Prostate gland (tissue), 2 donors: ENCODE measurements around the gene THBS2.

Experiments used
- CTCF ChIP-seq, 4 experiments: fragments of 200-600 bp in 2 of 4; fragments of 450-650 bp in 2 of 4; sonication (generic) in 2 of 4; IDR thresholded peaks; 1 replicate in 3 of 4; 2 replicates in 1 of 4; pipeline ENCODE4 v1.5.1; 2016 to 2019; ENCODE audit warnings: antibody characterized with exemption in 4 of 4, mild to moderate bottlenecking in 2 of 4, moderate library complexity in 2 of 4
- POLR2A ChIP-seq: fragments of 450-650 bp; IDR thresholded peaks from one replicate; pipeline ENCODE4 v1.6.1; 2016; ENCODE audit warnings: antibody characterized with exemption, mild to moderate bottlenecking
- POLR2AphosphoS5 ChIP-seq: sonication (generic); formaldehyde crosslinking; IDR thresholded peaks from one replicate; pipeline ENCODE4 v1.6.1; 2017; ENCODE audit warnings: antibody characterized with exemption

DNA sequence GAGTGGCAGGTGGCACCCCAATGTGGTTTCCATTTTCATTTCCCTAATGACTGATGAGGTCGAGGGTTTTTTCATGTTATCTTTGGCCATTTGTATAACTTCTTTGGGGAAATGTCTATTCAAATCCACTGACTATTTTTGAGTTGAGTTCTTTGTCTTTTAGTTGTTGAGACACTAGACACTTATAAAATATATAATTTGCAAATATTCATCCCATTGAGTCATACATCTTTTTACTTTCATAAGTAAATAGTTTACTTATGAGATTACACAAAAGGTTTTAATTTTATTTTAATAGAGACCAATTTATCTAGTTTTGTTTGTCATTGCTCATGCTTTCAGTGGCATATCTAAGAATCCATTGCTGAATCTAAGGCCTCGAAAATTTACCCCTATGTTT, 49.5 kb downstream of the THBS2 start:
- TF ChIP-seq POLR2AphosphoS5 (no peak), CTCF (IDR thresholded peaks at IDR 0.05) (no peak), POLR2A (no peak)
